ENCODE results near the gene TRAF2.

DNA sequence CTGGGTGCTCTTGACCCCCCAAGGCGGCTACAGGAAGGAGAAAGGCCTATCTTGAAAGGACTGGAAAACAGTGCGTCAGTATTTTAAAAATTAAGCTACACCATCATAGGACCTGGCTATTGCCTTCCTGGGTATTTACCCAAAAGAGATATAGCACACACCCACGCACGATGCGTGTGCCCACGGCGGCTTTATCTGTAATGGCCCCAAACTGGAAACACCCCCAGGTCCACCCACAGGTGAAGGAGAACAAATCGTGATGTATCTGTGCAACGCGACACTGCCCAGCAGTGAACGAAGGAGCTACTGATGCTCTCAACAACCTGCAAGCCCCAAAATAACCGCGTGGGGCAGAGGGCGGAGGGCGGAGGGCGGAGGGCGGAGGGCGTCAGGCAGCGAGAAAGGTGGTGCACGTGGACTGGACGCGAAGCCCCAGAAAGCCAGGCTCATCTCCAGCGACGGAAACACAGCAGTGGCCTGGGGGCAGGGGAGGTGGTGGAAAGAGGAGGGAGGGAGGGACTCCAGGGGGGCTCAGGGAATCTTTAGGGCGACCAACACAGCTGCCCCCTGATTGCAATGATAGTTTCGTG lies 78.6 kb downstream of the TRAF2 start:
- TF ChIP-seq, protein P1, sequence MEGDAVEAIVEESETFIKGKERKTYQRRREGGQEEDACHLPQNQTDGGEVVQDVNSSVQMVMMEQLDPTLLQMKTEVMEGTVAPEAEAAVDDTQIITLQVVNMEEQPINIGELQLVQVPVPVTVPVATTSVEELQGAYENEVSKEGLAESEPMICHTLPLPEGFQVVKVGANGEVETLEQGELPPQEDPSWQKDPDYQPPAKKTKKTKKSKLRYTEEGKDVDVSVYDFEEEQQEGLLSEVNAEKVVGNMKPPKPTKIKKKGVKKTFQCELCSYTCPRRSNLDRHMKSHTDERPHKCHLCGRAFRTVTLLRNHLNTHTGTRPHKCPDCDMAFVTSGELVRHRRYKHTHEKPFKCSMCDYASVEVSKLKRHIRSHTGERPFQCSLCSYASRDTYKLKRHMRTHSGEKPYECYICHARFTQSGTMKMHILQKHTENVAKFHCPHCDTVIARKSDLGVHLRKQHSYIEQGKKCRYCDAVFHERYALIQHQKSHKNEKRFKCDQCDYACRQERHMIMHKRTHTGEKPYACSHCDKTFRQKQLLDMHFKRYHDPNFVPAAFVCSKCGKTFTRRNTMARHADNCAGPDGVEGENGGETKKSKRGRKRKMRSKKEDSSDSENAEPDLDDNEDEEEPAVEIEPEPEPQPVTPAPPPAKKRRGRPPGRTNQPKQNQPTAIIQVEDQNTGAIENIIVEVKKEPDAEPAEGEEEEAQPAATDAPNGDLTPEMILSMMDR (IDR thresholded peaks at IDR 0.05; ENCODE audit: insufficient read depth, low read length), result no peak
- TF ChIP-seq, protein P2, sequence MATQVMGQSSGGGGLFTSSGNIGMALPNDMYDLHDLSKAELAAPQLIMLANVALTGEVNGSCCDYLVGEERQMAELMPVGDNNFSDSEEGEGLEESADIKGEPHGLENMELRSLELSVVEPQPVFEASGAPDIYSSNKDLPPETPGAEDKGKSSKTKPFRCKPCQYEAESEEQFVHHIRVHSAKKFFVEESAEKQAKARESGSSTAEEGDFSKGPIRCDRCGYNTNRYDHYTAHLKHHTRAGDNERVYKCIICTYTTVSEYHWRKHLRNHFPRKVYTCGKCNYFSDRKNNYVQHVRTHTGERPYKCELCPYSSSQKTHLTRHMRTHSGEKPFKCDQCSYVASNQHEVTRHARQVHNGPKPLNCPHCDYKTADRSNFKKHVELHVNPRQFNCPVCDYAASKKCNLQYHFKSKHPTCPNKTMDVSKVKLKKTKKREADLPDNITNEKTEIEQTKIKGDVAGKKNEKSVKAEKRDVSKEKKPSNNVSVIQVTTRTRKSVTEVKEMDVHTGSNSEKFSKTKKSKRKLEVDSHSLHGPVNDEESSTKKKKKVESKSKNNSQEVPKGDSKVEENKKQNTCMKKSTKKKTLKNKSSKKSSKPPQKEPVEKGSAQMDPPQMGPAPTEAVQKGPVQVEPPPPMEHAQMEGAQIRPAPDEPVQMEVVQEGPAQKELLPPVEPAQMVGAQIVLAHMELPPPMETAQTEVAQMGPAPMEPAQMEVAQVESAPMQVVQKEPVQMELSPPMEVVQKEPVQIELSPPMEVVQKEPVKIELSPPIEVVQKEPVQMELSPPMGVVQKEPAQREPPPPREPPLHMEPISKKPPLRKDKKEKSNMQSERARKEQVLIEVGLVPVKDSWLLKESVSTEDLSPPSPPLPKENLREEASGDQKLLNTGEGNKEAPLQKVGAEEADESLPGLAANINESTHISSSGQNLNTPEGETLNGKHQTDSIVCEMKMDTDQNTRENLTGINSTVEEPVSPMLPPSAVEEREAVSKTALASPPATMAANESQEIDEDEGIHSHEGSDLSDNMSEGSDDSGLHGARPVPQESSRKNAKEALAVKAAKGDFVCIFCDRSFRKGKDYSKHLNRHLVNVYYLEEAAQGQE (IDR thresholded peaks at IDR 0.05; ENCODE audit: insufficient replicate concordance, low read depth), result no peak
- TF ChIP-seq POLR2AphosphoS5 (IDR thresholded peaks at IDR 0.05; ENCODE audit: low read depth), result no peak
- no peak for TF ChIP-seq GABPA (IDR thresholded peaks at IDR 0.05; ENCODE audit: low read depth)
- TF ChIP-seq SPI1 (IDR thresholded peaks at IDR 0.05; ENCODE audit: borderline replicate concordance, low read depth), result no peak
